IPS-NIHi11 (cell line): ENCODE results near the gene FUT4.
A peak's percentile ranks its signal among the peaks of the same experiment; 100 is the strongest.
"Not testable (repeated sequence)": the region's sequence is repeated elsewhere in the genome, so short reads cannot be mapped to it uniquely, and the experiment has no call there.

ENCODE experiments used
- DNase-seq: peaks from one replicate; pipeline ENCODE4 v3.0.0; 2012; ENCODE audit warnings: mixed read lengths, low spot score

Gene FUT4

GRCh38 chr11:94543695-94544645 is at the start of gene FUT4:
Gene FUT4 (plus strand): TSS chr11:94543921. CDS start chr11:94544134, 213 bp downstream.
- peak; percentile 93 for DNase-seq

GRCh38 chr11:94494126-94494680 is 49.5 kb upstream of the FUT4 start:
- DNase-seq: peak; percentile 54

- DNase-seq: no peak
Measured at GRCh38 chr11:94500181-94500580, 43.5 kb upstream of the FUT4 start.

GRCh38 chr11:94501522-94501921 is 42.2 kb upstream of the FUT4 start:
- no peak for DNase-seq

GRCh38 chr11:94504689-94505293 is 38.9 kb upstream of the FUT4 start:
- peak; percentile 34 for DNase-seq

GRCh38 chr11:94506513-94506912 is 37.2 kb upstream of the FUT4 start:
- DNase-seq: not testable (repeated sequence)

- DNase-seq: no peak
Measured at GRCh38 chr11:94507485-94507884, 36.2 kb upstream of the FUT4 start.

- peak; percentile 87 for DNase-seq
Measured at GRCh38 chr11:94511932-94512781, 31.6 kb upstream of the FUT4 start, which contains the start of gene C11orf97. Gene C11orf97 (plus strand): TSS chr11:94512461. CDS start chr11:94512529, 68 bp downstream.

- DNase-seq: peak; percentile 14
Measured at GRCh38 chr11:94513091-94513490, 30.6 kb upstream of the FUT4 start.

GRCh38 chr11:94515398-94515797 is 28.3 kb upstream of the FUT4 start:
- no peak for DNase-seq

- no peak for DNase-seq
Measured at GRCh38 chr11:94516725-94517124, 27.0 kb upstream of the FUT4 start.

- no peak for DNase-seq
Measured at GRCh38 chr11:94518300-94518699, 25.4 kb upstream of the FUT4 start.

GRCh38 chr11:94519478-94520084 is 24.1 kb upstream of the FUT4 start:
- DNase-seq: peak; percentile 17

GRCh38 chr11:94521684-94522083 is 22.0 kb upstream of the FUT4 start:
- peak; percentile 20 for DNase-seq

GRCh38 chr11:94524341-94524740 is 19.4 kb upstream of the FUT4 start:
- no peak for DNase-seq

- peak; percentile 29 for DNase-seq
Measured at GRCh38 chr11:94525546-94526324, 18.0 kb upstream of the FUT4 start.

GRCh38 chr11:94526645-94527438 is 16.9 kb upstream of the FUT4 start:
- DNase-seq: no peak

GRCh38 chr11:94528551-94528950 is 15.2 kb upstream of the FUT4 start:
- DNase-seq: no peak

- DNase-seq: no peak
Measured at GRCh38 chr11:94532211-94532610, 11.5 kb upstream of the FUT4 start.

GRCh38 chr11:94533206-94533605 is 10.5 kb upstream of the FUT4 start:
- DNase-seq: no peak
